NOMO-1 (cell line): Measurements from ENCODE around the gene DGKD.

Experiments
- DNase-seq, 2 experiments: peaks; one replicate each; lab custom pipeline; 2025; ENCODE audit not compliant: unreplicated experiment in 2 of 2; lab: John Stamatoyannopoulos, UW

DGKD gene

DNA sequence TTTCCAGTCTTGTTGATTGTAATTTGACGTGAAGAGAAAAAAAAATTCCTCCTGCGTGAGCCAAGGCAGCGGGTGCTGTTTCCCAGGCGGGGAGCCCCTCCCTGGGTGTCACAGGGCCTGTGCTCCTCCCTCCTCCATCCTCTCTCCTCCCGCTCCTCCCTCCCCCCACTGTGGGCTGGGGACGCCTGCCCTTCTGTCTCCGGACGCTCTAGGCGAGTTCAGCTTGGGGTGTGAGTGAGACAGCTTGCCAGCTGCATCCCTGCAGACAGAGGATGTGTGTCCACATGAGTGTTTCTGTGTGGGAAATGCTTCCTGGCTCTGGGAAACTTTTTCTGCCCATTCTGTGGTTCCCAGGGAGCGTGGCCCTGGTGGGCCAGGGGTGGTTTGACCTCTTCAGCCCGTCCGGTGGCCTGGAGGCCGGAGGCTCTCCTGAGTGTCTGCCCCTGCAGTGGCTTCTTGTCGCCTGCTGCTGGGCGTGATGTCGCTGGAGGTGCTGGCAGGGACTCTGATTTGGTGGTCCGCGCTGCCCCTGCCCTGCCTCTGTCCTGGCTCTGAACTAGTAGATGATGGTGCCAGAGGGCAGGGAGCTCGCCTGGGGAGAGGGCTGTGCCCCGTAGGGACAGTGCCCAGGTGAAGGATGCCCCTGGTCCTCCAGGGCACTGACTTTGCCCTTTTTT lies 115.9 kb downstream of the DGKD start:
- DNase-seq: no peak

DNA sequence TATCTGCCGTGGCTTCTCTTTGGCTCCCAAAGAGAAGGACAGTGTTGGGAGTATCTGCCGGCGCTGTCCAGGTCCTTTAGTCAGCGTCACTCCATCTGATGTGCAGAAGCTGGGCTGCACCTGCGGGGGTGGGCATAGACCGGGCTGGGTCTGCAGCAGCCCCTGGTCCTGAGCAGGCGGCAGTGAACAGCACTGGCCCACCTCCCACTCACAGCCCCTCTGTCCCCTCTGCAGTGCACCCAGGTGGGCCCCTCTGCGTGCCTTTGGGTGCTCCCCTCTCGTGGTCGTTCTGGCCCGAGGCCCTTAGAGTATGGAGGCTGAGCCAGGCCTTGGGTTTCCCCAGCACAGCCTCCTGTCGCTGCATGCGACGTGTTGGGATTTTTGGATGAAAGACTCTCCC lies 116.5 kb downstream of the DGKD start:
- no peak for DNase-seq

- DNase-seq: no peak
Observed at GRCh38 chr2:233471291-233472035, 117.2 kb downstream of the DGKD start.

DNA sequence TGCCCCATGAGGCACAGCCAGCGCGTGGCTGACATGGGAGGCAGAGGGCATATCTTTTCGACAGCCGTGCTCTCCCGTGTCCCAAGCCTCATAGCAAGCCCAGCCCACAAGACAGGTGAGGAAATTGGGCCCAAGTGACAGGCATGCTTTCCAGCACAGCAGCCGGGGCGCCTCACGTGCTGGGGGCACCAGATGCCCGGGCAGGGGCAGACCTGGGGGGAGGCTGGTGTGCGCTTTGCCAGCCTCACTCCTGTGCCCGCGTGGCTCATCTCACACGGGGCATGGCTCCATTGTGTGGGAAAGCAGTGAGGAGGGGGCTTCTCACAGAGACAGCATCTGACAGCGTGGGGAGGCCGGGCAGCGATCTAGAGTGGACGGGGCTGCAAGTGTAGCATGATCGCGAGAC lies 119.1 kb downstream of the DGKD start:
- DNase-seq: no peak

- no peak for DNase-seq
Observed at GRCh38 chr2:233473878-233474277, 119.6 kb downstream of the DGKD start.

- DNase-seq: no peak
Observed at GRCh38 chr2:233474308-233475160, 120.2 kb downstream of the DGKD start.

DNA sequence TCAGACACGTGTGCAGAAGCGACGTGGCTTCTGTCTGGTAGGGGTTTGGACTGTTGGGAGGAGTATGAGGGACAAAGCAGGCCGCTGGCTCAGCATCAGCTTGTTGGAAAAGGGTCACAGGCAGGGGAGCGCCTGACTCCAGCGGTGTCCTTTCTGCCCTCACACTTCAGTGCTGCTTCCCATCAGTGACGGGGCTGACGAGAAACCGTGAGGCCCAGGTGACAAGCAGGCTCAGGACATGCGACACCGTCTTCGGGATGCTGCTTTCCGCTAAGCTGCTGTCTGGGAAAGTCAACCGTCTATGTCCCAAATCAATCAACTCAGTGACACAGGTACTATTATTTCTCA lies 121.7 kb downstream of the DGKD start:
- DNase-seq: no peak

DNA sequence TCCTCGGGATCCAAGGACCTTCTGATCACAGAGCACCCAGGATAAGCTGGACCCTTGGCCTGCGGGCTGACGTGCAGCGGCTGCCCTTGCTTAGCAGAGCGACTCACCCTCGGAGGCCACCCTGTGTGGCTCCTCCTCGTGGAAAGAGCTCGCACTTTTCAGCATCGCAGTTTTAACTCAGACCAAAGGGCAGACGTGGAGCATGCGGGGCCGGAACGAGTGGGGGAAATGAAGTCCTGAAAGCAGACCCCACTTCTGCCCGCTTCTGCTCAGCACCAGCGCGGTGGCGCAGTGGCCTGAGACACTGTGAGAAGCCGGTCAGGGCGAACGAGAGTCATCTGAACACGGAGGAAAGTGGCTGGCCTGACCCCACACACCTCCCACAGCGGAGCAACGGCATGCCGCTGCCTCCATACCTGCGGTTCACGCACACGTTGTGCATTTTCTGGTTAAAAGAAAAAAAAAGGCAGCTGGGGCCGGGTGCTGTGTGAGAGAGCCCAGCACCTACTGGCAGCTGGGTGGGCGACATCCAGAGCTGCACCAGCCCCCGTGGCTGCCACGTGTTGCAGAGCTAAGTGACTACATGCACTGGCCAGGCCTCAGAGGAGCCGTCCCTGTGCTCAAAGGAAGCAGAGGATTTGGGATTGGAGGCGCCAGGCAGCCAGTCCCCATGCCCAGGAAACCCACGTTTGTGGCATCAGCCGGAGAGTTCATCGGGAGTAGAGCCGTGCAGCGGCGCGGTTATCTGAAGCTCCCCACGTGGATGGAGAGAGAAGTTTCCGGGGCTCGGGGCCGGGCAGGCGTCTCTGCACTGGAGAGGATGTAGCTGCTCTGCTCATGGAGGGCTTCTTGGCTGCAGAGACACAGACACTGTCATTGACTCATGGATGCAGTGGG lies 122.6 kb downstream of the DGKD start:
- no peak for DNase-seq

- DNase-seq: no peak
Observed at GRCh38 chr2:233477548-233478433, 123.5 kb downstream of the DGKD start.

DNA sequence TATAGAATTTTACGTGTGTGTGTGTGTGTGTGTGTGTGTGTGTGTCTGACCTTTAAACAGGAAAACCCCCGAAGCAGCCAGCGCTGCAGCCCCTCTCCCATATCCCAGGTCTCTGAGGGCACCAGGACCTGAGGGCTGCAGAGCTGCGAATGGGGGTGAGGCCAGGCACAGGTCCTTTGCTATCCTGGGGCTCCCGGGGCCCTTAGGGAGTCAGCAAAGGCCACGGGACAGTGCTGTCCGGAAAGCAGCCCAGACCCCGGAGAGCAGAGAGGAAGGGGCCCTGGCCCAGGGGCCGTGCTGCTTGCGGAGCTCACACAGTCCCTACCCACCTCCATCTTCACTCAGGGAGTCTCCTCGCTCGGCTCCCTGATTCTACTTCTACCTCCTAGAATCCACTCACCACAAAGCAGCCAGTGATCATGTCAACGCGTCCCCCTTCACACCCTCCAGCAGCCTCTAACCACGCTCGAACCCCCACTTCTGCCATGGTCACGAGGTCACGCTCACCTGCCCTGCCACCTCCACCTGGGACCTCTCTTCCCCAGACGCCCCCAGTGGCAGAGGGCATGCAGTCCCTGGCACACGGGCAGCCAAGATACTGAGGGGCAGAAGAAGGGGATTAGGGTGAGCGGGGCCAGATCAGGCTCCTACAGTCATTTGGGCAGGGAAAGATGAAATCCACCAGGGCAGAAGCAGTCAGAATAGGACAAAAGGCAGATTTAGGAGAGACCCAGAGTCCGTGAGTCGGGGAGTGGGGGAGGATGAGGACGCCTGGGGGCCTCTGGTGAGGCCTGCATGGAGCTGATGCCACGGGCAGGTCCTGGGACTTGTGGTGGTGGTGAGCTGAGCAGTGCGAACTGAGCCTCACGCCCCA lies 125.6 kb downstream of the DGKD start:
- no peak for DNase-seq

GRCh38 chr2:233480490-233481202 lies 126.4 kb downstream of the DGKD start:
- no peak for DNase-seq

- DNase-seq: no peak
Observed at GRCh38 chr2:233481368-233482142, 127.3 kb downstream of the DGKD start.

GRCh38 chr2:233482616-233483015 lies 128.3 kb downstream of the DGKD start:
- no peak for DNase-seq

DNA sequence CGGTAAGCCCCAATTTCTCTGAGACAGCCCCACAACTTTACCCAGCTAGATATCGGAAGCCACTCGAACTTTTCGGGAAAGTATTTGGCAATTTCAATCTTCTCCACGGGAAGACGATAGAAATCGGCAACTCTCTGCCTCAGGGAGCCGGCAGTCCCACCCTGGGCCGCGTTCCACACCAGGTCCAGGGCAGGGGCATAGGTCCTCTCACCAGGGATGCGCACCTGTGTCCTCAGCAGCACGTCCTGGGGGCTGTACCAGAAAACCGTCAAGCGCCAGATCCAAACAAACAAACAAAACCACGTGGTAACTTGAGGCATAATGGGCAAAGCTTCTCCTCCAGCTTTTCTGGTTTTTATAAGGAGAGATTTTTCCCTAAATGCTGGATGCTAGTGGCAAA lies 131.4 kb downstream of the DGKD start:
- no peak for DNase-seq

GRCh38 chr2:233486357-233486756 lies 132.1 kb downstream of the DGKD start:
- DNase-seq: no peak

GRCh38 chr2:233486778-233487552 lies 132.7 kb downstream of the DGKD start:
- no peak for DNase-seq
